ENCODE measurements around the gene DDX46.
"Not testable (repeated sequence)": the region's sequence is repeated elsewhere in the genome, so short reads cannot be mapped to it uniquely, and the experiment has no call there.

Gene DDX46

GRCh38 chr5:134784946-134785620, 26.5 kb downstream of the DDX46 start:
- no peak for DNase-seq

DNA sequence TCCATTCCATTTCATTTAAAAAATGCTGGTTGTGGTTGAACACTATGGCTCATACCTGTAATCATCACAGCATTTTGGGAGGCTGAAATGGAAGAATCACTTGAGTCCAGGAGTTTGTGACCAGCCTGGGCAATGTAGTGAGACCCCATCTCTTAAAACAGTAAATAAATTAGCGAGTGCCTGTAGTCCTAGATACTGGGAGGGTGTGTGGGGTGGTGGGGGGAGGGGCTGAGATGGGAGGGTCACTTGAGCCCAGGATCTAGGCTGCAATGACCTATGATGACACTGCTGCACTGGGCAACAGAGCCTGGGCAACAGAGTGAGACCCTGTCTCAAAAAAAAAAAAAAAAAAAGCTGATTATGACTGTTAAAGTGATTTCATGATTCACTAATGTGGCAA, 29.1 kb downstream of the DDX46 start:
- DNase-seq, result no peak

GRCh38 chr5:134791580-134791979, 33.0 kb downstream of the DDX46 start:
- no peak for DNase-seq

- DNase-seq, result no peak
These were observed 33.7 kb downstream of the DDX46 start for GRCh38 chr5:134792286-134792685.

DNA sequence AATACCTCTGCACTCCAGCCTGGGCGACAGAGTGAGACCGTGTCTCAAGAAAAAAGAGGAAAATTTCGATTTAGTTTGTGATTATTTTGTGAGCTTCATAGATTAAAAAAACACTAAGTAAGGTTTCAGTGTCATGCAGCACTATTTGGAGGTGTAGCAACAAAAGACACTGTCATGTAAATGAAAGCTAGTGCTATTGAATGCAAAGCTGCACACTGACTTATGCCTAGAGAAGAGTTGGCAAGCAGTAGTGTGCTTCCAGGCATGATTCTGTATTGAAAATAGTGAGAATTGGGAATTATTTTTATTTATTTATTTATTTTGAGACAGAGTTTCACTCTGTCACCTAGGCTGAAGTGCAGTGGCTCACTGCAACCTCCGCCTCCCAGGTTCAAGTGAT, 34.5 kb downstream of the DDX46 start:
- no peak for DNase-seq

- no peak for DNase-seq
These were observed 35.5 kb downstream of the DDX46 start for GRCh38 chr5:134794082-134794481.

DNA sequence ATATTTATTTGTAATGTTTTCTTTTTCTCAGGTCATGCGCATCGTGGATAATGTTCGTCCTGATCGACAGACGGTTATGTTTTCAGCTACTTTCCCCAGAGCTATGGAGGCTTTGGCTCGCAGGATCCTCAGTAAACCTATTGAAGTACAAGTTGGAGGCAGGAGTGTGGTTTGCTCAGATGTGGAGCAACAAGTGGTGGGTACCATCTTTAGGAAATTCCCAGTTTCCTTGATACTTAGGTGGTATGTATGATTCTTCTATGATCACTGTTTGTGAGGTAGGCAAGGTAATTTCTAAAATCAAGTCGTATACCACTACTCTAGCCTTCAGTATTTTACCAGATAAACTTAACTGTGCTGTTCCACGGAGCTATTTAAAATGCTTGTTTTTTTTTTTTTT, 36.2 kb downstream of the DDX46 start:
- DNase-seq, result no peak

DNA sequence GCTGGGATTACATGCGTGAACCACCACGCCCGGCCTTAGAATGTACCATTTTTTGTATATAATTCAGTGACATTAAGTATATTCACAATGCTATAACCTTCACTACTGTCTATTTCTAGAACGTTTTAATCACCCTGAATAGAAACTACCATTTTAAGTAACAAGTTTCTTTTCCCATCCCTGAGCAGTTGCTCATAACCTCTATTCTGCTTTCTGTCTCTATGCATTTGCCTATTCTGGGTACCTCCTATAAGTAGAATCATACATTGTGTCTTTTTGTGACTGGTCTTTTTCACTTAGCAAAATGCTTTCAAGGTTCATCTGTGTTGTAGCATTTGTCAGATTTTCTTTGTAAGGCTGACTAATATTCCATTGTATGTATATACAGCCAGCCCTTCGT, 39.9 kb downstream of the DDX46 start:
- no peak for DNase-seq

GRCh38 chr5:134803821-134804220, 45.2 kb downstream of the DDX46 start:
- no peak for DNase-seq

GRCh38 chr5:134813407-134813806, 54.8 kb downstream of the DDX46 start:
- DNase-seq, result no peak

DNA sequence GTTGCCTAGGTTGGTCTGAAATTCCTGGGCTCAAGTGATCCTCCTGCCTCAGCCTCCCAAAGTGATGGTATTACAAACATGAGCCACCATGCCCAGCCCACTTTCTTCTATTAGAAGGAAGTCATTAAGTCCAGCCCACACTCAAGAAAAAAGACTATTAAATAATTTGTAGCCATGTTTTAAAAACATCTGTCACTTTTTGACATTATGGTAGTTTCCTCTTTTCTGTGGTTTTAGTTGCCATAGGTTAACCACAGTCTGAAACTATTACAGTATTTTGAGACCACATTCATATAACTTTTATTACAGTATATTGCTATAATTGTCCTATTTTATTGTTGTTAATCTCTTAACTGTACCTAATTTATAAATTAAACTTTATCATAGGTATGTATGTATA, 55.2 kb downstream of the DDX46 start:
- DNase-seq, result no peak

DNA sequence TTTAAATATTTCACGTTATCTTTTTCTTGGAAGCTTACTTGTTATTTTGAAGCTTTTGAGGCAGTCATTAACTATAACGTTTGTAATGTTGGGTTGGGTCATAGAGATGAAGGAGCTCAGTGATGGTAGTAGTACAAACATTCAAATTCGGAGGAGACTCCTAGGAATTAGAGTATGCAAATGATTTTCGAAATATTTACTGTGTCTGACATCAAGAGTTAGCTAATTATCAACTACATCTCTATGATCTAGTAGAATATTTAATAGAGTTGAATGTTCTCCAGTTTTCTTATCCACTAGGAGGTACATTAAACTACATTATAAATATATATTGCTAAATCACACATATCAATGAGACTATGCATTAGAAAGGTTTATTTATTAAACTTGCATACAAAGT, 58.4 kb downstream of the DDX46 start:
- no peak for DNase-seq

GRCh38 chr5:134818776-134819175, 60.2 kb downstream of the DDX46 start:
- DNase-seq, result no peak

GRCh38 chr5:134819407-134819963, 60.9 kb downstream of the DDX46 start:
- DNase-seq, result no peak

GRCh38 chr5:134821841-134822240, 63.3 kb downstream of the DDX46 start:
- DNase-seq, result no peak

DNA sequence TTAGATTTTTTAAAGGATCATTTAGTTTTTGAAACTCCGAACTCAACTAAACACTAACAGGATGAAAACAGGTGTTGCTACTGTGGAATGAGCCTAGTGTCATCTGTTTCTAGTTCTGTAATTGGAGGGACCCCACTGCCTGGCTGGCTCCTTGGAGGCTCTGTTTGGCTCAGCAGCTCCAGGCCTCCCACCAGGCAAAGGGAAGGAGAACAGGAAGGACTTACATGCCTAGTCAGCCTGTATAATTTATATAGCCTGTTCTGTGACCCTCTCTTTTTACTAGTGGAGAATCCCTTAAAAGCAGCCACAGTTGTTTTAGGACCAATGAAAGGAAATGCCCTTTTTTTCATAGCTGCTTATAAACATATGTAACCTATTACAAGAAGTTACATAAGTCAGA, 66.1 kb downstream of the DDX46 start:
- no peak for DNase-seq

DNA sequence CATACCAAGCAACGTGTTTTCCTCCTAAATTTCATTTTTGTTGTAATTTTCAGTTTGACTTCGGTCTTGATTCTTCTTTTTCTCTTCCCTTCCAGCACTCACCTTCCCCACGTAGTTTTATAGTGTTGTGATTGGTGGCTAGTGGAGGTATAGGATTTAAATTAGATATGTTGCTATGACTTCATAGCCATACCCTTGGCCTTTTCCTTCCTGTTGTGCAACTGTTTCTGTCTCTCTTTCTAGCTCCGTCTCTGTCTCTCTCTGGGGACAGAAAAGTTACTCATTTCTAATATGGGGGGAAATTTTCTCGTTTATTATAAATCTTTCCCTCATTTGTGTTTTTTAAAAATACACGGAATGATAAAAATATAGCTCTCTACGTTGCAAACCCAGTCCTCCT, 66.6 kb downstream of the DDX46 start:
- no peak for DNase-seq

- DNase-seq, result no peak
These were observed 74.9 kb downstream of the DDX46 start for GRCh38 chr5:134833340-134834032.

DNA sequence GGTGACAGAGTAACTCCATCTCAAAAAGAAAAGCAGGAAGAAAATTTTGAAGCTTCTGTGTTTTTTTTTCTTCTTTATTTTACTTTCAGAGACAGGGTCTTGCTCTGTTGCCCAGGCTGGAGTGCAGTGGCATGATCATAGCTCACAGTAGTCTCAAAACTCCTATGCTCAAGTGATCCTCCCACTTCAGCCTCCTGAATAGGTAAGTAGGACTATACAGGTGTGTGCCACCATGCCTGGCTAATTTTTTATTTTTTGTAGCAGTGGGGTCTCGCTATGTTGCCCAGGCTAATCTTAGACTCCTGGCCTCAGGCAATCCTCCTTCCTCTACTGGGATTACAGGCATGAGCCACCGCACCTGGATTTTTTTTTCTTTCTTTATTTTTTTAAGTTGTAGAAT, 77.0 kb downstream of the DDX46 start:
- DNase-seq, result no peak

DNA sequence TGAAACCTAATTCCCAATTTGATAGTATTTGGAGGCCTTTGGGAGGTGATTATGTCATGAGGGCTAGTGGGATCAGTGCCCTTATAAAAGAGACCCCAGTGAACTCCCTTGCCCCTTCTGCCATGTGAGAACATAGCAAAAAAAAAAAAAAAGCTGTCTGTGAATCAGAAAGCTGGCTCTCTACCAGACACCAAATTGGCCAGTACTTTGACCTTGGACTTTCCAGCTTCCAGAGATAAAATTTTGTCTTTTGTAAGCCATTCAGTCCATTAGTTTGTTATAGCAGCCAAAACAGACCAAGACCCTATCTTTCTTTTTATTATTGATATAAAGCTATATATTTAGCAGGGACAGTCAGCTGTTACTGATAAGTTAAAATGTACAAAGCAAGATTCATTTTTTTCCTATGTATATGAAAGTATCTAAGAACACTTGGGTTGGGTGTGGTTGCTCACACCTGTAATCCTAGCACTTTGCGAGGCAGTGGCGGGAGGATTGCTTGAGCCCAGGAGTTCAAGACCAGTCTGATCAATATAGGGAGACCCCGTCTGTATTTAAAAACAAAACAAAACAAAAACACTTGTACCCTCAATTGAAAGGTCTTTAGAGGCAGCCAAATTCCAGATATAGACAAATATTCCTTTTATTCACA, 79.1 kb downstream of the DDX46 start:
- no peak for DNase-seq

- not testable (repeated sequence) for DNase-seq
These were observed 79.8 kb downstream of the DDX46 start for GRCh38 chr5:134838361-134838760.

DNA sequence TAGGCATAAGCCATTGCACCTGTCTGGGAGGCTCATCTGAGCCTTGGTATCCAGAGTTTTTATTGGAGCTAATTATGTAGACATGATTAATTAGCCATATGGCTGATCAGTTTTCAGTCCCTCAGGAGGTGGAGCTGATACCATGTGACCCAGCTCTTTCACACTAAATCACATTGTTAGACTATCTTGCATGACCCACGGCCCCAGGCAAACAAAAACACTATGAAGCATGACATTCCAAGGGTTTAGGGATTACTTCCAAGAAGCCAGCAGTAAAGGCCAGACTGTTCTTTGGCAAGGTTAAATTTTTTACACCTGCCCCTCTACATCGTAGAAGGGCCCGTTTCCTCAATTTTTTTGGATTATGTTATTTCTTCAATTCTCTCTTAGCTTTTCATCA, 82.2 kb downstream of the DDX46 start:
- DNase-seq, result no peak

GRCh38 chr5:134844252-134844651, 85.7 kb downstream of the DDX46 start:
- DNase-seq, result no peak

DNA sequence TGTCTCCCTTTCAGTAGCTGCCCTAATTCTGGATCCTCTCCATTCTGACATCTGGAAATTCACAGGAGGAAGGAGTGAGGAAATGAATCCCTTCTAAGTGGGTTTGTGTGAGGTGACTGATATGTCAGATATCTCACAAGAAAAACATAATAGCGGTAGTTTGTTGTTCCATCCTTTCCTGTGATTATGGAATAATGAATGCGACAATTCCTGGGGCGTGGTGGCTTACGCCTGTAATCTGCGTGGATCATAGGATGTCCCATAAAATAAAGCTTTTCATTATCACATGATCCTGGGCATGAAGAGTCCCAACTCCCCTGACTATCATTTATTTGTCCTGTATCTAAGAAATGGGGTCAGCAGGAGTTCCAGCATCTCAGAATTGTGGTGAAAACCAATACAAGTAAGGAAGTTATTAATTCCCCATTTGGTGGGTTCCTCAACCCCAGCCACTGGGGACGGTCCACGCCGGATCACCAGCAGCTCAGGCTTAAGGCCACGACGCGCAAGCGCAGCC, 86.8 kb downstream of the DDX46 start:
- DNase-seq, result no peak

Data from NCI-H510A treated with DMSO at 0.1 percent for 48 hours (cell line).